ENCODE data around the gene C3orf62. TPM values are rescaled to one million over a fixed set of nuclear protein-coding genes. Genes with fewer than 3 reads are reported as not detected.
"Not testable (repeated sequence)": the region's sequence is repeated elsewhere in the genome, so short reads cannot be mapped to it uniquely, and the experiment has no call there.

Gene C3orf62
- polyA plus RNA-seq, 6 donors from 2014 or later: 0.44 to 1.4 (median 0.91) TPM

- ATAC-seq (ENCODE audit: low read depth in 2 of 2): no peak
- DNase-seq: no peak
- no peaks in the 10 kb centered on the region for H3K27me3 Mint-ChIP-seq
- no peaks in the 10 kb centered on the region for H3K36me3 Mint-ChIP-seq
- H3K4me3 Mint-ChIP-seq: peak overlapping the region in 1 of 8 donors; percentile 35
- H3K27ac Mint-ChIP-seq: no peak overlapping the region
- H3K4me1 Mint-ChIP-seq: no peaks in the 10 kb centered on the region
- H3K9me3 Mint-ChIP-seq: no peaks in the 10 kb centered on the region
Observed at GRCh38 chr3:49260806-49261324, 16.2 kb downstream of the C3orf62 start.

DNA sequence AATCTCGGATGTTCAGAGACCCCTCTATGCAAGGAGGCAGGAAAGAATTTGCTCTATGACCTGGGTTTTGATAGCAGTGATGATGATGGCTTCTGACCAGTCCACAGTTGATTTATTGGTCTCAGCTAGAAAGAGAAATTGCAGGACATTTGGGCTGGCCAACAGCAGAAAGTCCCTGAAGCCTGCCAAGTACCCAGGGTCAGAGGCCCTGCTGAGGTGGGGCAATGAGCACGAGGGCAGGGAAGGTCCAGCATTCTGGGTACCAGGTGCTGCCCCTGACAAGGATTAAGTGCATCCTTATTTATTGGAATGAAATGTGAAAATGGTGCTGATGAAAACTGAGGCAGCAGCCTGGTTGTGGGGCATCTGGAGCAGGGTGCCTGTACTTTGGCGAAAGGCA is 19.8 kb downstream of the C3orf62 start:
- Mint-ChIP-seq H3K4me1 (peaks cover 0 to 4% (median 0%) of the 10 kb centered on the region in 3 donors), H3K27ac (no peak overlapping the region), H3K36me3 (no peaks in the 10 kb centered on the region), H3K27me3 (no peaks in the 10 kb centered on the region), H3K4me3 (no peak overlapping the region), H3K9me3 (no peaks in the 10 kb centered on the region)
- DNase-seq (no peak), ATAC-seq (ENCODE audit: low read depth in 2 of 2) (no peak)

GRCh38 chr3:49255718-49256511 is 21.1 kb downstream of the C3orf62 start:
- Mint-ChIP-seq H3K9me3 (no peaks in the 10 kb centered on the region), H3K27me3 (no peaks in the 10 kb centered on the region), H3K4me3 (no peak overlapping the region), H3K36me3 (no peaks in the 10 kb centered on the region), H3K4me1 (peaks cover 0 to 4% (median 0%) of the 10 kb centered on the region in 3 donors), H3K27ac (no peak overlapping the region)
- no peak for ATAC-seq (ENCODE audit: low read depth in 2 of 2)
- DNase-seq: no peak

- H3K36me3 Mint-ChIP-seq: no peaks in the 10 kb centered on the region
- no peak overlapping the region for H3K4me3 Mint-ChIP-seq
- peak overlapping the region in 1 of 6 donors; percentile 46 for H3K27ac Mint-ChIP-seq
- DNase-seq (no peak), ATAC-seq (ENCODE audit: low read depth in 2 of 2) (no peak)
- no peaks in the 10 kb centered on the region for H3K27me3 Mint-ChIP-seq
- H3K9me3 Mint-ChIP-seq: no peaks in the 10 kb centered on the region
- H3K4me1 Mint-ChIP-seq: peaks cover 0 to 4% (median 0%) of the 10 kb centered on the region in 3 donors
Observed at GRCh38 chr3:49255112-49255511, 21.9 kb downstream of the C3orf62 start.

- no peaks in the 10 kb centered on the region for H3K27me3 Mint-ChIP-seq
- no peak for ATAC-seq (ENCODE audit: low read depth in 2 of 2)
- no peaks in the 10 kb centered on the region for H3K36me3 Mint-ChIP-seq
- no peak overlapping the region for H3K27ac Mint-ChIP-seq
- peaks cover 0 to 4% (median 0%) of the 10 kb centered on the region in 3 donors for H3K4me1 Mint-ChIP-seq
- no peaks in the 10 kb centered on the region for H3K9me3 Mint-ChIP-seq
- no peak for DNase-seq
- no peak overlapping the region for H3K4me3 Mint-ChIP-seq
Observed at GRCh38 chr3:49253512-49253911, 23.5 kb downstream of the C3orf62 start.

DNA sequence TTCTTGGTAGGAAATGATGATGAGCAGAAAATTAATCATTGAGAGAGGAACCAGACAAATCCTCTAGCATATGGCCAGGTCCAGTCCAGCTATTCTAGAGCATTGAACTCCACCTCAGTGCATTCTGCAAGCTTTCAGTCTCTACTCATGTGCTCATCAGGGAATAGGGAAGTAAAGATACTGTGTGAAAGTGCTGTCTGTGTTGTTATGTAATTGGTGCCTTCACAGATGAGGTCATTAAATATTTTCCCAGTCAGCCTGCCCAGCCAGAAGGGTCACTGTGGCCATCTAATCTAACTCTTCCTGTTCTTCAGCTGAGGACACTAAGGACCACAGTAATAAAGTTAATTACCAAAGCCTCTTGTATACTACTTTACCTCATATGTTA is 28.2 kb downstream of the C3orf62 start:
- ATAC-seq (ENCODE audit: low read depth in 2 of 2): peak; percentile 52 to 64
- Mint-ChIP-seq H3K27me3 (no peaks in the 10 kb centered on the region), H3K4me3 (no peak overlapping the region), H3K4me1 (peaks cover 0 to 4% (median 0%) of the 10 kb centered on the region in 3 donors), H3K9me3 (no peaks in the 10 kb centered on the region), H3K27ac (peak overlapping the region in 2 of 6 donors; percentile 37 to 83), H3K36me3 (no peaks in the 10 kb centered on the region)
- DNase-seq: no peak

DNA sequence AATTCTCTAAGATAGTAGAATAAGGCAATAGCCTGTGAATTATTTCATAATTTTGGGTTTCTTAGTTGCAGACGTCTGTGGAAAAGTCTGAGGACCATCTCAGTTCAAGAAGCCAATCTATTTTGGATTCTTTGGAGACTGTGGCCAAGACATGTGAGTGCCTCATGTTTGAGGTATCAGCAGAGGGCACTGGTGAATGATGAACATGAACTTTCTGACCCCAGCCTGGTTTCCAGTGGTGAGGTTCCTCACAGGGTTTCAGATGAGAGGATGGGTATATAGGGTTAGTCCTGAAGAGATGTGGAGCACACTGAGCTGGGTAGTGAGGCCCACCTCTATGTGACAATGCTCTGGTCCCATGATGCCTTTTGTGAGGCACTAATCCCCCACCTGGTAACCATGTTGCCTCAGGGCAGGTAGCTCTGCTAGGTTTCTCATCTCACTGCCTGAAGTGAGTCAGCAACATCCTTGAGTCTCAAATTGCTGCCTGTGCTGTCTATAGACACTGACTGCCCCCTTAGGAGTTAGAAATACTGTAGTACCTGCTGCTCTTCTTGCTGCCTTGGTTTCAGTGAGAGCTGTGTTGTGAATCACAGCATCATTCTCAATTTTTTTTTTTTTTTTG is 32.3 kb downstream of the C3orf62 start:
- no peak overlapping the region for H3K4me3 Mint-ChIP-seq
- ATAC-seq (ENCODE audit: low read depth in 2 of 2): no peak
- H3K36me3 Mint-ChIP-seq: no peaks in the 10 kb centered on the region
- peak overlapping the region in 1 of 6 donors; percentile 13 for H3K27ac Mint-ChIP-seq
- H3K27me3 Mint-ChIP-seq: peaks cover 0 to 8% (median 0%) of the 10 kb centered on the region in 3 donors
- no peak for DNase-seq
- peaks cover 0 to 4% (median 0%) of the 10 kb centered on the region in 3 donors for H3K4me1 Mint-ChIP-seq
- H3K9me3 Mint-ChIP-seq: peaks cover 0 to 3% (median 0%) of the 10 kb centered on the region in 7 donors

DNA sequence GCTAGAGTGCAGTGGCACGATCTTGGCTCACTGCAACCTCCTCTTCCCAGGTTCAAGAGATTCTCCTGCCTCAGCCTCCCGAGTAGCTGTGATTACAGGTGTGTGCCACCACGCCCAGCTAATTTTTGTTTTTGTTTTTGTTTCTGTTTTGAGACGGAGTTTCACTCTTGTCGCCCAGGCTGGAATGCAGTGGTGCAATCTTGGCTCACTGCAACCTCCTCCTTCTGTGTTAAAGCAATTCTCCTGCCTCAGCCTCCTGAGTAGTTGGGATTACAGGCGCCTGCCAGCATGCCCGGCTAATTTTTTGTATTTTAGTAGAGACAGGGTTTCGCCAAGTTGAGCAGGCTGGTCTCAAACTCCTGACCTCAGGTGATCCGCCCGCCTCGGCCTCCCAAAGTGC is 36.9 kb downstream of the C3orf62 start:
- not testable (repeated sequence) for ATAC-seq (ENCODE audit: low read depth in 2 of 2); H3K36me3 Mint-ChIP-seq; H3K9me3 Mint-ChIP-seq; H3K27me3 Mint-ChIP-seq; DNase-seq
- peaks cover 0 to 15% (median 0%) of the 10 kb centered on the region in 3 donors for H3K4me1 Mint-ChIP-seq
- peak overlapping the region in 1 of 6 donors; percentile 79 for H3K27ac Mint-ChIP-seq
- peak overlapping the region in 1 of 8 donors; percentile 52 for H3K4me3 Mint-ChIP-seq

- Mint-ChIP-seq H3K4me1 (peaks cover 0 to 15% (median 0%) of the 10 kb centered on the region in 3 donors), H3K36me3 (peaks cover 0 to 2% of the 10 kb centered on the region in 2 donors), H3K27me3 (peaks cover 0 to 8% (median 0%) of the 10 kb centered on the region in 3 donors), H3K27ac (peak overlapping the region in 3 of 6 donors; percentile 72 to 86 (median 79)), H3K4me3 (peak overlapping the region in 3 of 8 donors; percentile 11 to 72 (median 23)), H3K9me3 (peaks cover 0 to 21% (median 14%) of the 10 kb centered on the region in 7 donors)
- peak; percentile 73 to 85 for ATAC-seq (ENCODE audit: low read depth in 2 of 2)
- peak; percentile 45 for DNase-seq
Observed at GRCh38 chr3:49238274-49239127, 38.5 kb downstream of the C3orf62 start.

DNA sequence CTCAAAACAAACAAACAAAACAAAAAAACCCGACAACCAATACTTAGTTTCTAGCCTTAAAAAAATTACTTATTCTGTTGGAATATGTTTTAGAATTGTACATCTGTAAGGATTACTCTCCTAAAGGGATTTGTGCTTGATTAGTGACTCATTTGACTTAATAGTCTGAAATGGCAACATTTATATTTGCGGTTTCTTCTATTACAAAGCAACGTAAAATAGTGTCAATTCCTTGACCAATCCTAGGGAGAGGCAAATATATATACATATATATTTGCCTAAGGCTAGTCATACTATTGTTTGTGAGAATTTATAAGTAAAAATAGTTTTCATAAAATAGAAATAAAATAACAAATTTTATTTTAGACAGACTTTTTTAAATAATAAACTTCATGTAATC is 39.7 kb downstream of the C3orf62 start:
- ATAC-seq (ENCODE audit: low read depth in 2 of 2): no peak
- peaks cover 0 to 33% (median 25%) of the 10 kb centered on the region in 7 donors for H3K9me3 Mint-ChIP-seq
- no peak overlapping the region for H3K4me3 Mint-ChIP-seq
- H3K36me3 Mint-ChIP-seq: peaks cover 7 to 10% of the 10 kb centered on the region in 2 donors
- H3K27ac Mint-ChIP-seq: no peak overlapping the region
- peaks cover 0 to 15% (median 0%) of the 10 kb centered on the region in 3 donors for H3K4me1 Mint-ChIP-seq
- H3K27me3 Mint-ChIP-seq: peaks cover under 1 to 8% (median 5%) of the 10 kb centered on the region in 3 donors
- DNase-seq: no peak

DNA sequence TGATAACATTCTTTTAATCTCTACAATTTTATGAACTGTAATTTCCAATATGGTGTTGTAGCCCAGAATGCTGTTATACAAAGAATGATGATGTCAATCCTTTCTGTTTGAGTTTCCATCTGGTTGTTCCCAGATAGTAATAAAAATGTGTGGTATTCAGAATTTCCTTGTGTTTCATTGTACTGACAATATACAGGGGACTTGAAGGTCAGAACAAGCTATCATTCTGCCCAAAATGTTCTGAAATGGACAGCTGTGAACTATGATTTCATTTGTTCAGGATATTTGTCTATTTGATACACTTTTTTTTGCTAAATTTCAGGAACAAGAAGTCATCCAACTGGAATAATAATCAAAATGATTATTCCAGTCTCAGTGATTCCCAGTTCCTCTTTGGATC is 40.8 kb downstream of the C3orf62 start:
- H3K27me3 Mint-ChIP-seq: peaks cover 3 to 6% (median 5%) of the 10 kb centered on the region in 3 donors
- peaks cover 7 to 14% of the 10 kb centered on the region in 2 donors for H3K36me3 Mint-ChIP-seq
- H3K9me3 Mint-ChIP-seq: peaks cover 4 to 44% (median 31%) of the 10 kb centered on the region in 7 donors
- no peak overlapping the region for H3K27ac Mint-ChIP-seq
- DNase-seq: no peak
- ATAC-seq (ENCODE audit: low read depth in 2 of 2): no peak
- peaks cover 0 to 15% (median 0%) of the 10 kb centered on the region in 3 donors for H3K4me1 Mint-ChIP-seq
- H3K4me3 Mint-ChIP-seq: no peak overlapping the region

GRCh38 chr3:49228817-49229216 is 48.2 kb downstream of the C3orf62 start:
- Mint-ChIP-seq H3K9me3 (peaks cover 8 to 76% (median 64%) of the 10 kb centered on the region in 7 donors), H3K36me3 (peaks cover 21 to 34% of the 10 kb centered on the region in 2 donors), H3K27me3 (peaks cover 5 to 16% (median 13%) of the 10 kb centered on the region in 3 donors), H3K4me3 (peak overlapping the region in 1 of 8 donors; percentile 22)
- not testable (repeated sequence) for ATAC-seq (ENCODE audit: low read depth in 2 of 2); H3K27ac Mint-ChIP-seq; H3K4me1 Mint-ChIP-seq; DNase-seq

- Mint-ChIP-seq H3K27ac (no peak overlapping the region), H3K36me3 (peaks cover 0 to 6% of the 10 kb centered on the region in 2 donors), H3K4me3 (no peak overlapping the region), H3K27me3 (peaks cover 14 to 29% (median 14%) of the 10 kb centered on the region in 3 donors), H3K9me3 (peaks cover 0 to 25% (median 20%) of the 10 kb centered on the region in 7 donors), H3K4me1 (no peaks in the 10 kb centered on the region)
- DNase-seq: no peak
- no peak for ATAC-seq (ENCODE audit: low read depth in 2 of 2)
Observed at GRCh38 chr3:49222002-49222401, 55.0 kb downstream of the C3orf62 start.
